GM18867 (cell line): ENCODE measurements around the gene DAGLB.
"Not testable (repeated sequence)": the region's sequence is repeated elsewhere in the genome, so short reads cannot be mapped to it uniquely, and the experiment has no call there.

Experiments used
- ATAC-seq: cut with Tn5 transposase; IDR thresholded peaks from one replicate; pipeline ENCODE4 v1.9.1; 2021; ENCODE audit warnings: mild to moderate bottlenecking, moderate library complexity; ENCODE audit not compliant: unreplicated experiment

DAGLB gene

DNA sequence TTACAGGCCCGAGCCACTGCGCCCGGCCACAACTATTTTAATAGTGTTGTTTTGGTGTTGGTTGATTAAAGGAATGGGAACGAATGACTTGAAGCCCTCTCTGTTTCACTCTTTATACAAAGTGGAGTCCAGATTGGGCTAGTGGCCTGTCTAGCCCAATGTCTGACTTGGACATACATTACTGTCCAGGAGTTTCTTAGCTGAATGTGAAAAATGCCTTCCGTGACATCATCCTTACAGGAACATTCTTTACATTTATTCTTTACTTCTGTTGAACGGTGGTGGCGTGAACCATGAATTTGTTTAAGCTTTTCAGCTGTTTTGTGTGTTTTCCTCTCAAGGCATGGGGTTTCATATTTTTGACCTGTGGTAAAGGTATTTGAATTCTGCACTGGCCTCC, 67.9 kb downstream of the DAGLB start:
- ATAC-seq: no peak

DNA sequence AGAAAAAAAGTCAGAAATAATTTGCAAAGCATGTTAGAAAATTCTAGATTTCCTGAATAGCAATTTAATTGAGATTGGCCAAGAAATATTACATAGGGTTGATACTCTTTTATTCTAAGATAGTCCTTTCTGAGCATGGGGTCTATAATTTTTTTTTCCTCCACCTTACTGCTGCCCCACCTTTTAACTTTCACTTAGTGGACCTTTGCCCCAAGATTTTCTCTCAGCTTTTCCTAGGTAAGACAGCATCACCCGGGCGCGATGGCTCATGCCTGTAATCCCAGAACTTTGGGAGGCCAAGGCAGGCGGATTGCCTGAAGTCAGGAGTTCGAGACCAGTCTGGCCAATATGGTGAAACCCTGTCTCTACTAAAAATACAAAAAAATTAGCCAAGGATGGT, 69.2 kb downstream of the DAGLB start:
- not testable (repeated sequence) for ATAC-seq

DNA sequence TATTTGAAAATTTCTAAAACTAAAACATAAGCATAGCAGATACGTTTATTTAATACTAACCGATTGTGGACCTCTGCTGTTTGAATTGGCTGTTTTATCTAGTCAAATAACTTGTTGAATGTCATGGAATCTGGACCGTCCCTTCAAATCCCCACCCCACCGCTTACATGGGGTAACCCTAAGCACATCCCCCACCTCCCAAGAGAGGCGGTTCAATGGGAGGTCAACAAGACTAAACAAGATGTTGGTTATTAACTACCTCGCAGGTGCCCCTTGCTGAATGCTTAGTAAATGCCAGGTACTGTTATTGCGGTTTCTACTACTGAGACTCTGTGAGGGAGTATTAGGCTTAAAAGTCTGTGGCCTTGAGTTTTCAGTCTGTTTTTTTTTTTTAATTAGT, 70.9 kb downstream of the DAGLB start:
- no peak for ATAC-seq

DNA sequence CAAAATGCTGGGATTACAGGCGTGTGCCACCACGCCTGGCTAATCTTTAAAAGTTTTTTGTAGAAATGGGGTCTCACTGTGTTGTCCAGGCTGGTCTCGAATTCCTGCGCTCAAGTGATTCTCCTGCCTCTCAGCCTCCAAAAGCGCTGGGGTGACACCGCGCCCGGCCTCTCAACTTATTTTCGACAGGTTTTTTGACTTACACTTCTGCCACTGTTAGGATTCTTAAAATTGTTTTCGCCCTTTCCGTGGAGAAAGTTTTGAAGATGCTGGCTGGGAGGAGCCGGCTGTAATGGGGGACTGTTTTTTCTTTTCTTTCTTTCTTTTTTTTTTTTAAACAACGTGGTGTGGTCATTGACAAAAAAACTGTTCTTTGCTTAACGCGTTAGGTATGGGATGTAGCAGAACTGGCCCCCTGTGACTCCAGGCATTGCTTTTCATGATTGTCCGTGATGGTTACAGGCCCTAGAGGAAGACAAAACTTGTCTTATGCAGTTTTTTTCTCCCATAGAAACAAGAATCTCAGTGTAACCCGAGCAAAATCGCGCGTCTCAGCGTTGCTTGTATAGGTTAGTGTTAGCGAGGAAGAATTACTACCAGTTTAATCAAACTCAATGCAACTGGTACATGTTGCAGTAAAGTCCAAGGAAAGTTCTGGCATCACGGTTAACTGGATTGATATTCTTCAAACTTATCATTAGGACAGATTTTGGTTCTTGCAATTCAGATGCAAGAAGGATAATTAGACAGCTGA, 72.2 kb downstream of the DAGLB start:
- ATAC-seq: no peak

GRCh38 chr7:6367701-6368211, 80.0 kb downstream of the DAGLB start:
- no peak for ATAC-seq

GRCh38 chr7:6365451-6365850, 82.3 kb downstream of the DAGLB start:
- no peak for ATAC-seq

- ATAC-seq: no peak
Measured at GRCh38 chr7:6360841-6361240, 86.9 kb downstream of the DAGLB start.

DNA sequence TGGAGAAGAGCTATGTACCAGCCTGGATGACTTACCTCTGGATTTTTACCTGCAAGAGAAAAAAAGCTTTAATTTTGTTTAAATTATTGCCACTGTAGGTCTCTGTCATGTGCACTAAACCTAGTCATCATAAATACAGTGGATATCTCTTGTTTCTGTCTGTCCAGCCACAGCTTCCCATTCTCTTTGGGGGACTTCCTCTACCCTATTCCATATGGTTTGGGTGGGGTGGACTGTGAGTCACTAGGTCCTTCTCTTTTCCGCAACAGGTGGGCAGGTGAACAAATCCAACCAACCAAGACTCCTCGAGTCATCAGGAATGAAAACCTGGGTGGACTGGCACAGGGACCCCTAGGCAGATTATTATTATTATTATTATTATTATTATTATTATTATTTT, 88.0 kb downstream of the DAGLB start:
- ATAC-seq: no peak
